ENCODE data around the gene LRIT3.

- TF ChIP-seq EZH2 (IDR thresholded peaks at IDR 0.05; ENCODE audit: borderline replicate concordance) = no peak
- no peak for TF ChIP-seq CTCF (IDR thresholded peaks at IDR 0.05; ENCODE audit: poor library complexity)
Measured at GRCh38 chr4:109872065-109872464, 24.2 kb downstream of the LRIT3 start.

All from hepatocyte (in vitro differentiated cells).